Measurements from ENCODE around the gene ALB.

GRCh38 chr4:73375328-73375741 is 28.8 kb upstream of the ALB start:
- TF ChIP-seq EZH2phosphoT487 (conservative IDR thresholded peaks at IDR 0.05; ENCODE audit: low read length) (no peak), CTCF (IDR thresholded peaks at IDR 0.05; ENCODE audit: insufficient read depth, low read length, poor library complexity, severe bottlenecking) (no peak)
